HCT116 (cell line): ENCODE measurements around the gene TOX3. TPM values are rescaled to one million over a fixed set of nuclear protein-coding genes. Genes with fewer than 3 reads are reported as not detected.

Experiments
- ATAC-seq: fragments of 200-7000 bp; cut with Tn5 transposase; 2 replicates; pipeline ENCODE4 v1.9.1; 2020; ENCODE audit warnings: mild to moderate bottlenecking, moderate library complexity
- BruUV-seq: library from RNA; stranded (reverse); fragments of 400-500 nt; replicated peaks from 2 replicates; lab custom pipeline; 2021; lab: Mats Ljungman, UMichigan
- CTCF ChIA-PET: fragments of 300-600 bp; sonication (Branson Sonifier 250); formaldehyde crosslinking; loops from one replicate; lab custom pipeline; 2021; ENCODE audit warnings: antibody characterized with exemption; lab: Charles Lee
- POLR2A ChIA-PET: fragments of 300-600, 350-600 bp; sonication (Branson Sonifier 250); formaldehyde crosslinking; loops from one replicate; lab custom pipeline; 2021; ENCODE audit warnings: antibody characterized with exemption; lab: Charles Lee
- RAD21 ChIA-PET, 2 experiments: fragments of 300-600 bp; sonication (Branson Sonifier 250); formaldehyde crosslinking; loops; one replicate each; lab custom pipeline; 2023; ENCODE audit warnings: low total read pairs in 2 of 2; ENCODE audit not compliant: uncharacterized antibody in 2 of 2, unreplicated experiment in 2 of 2, low non-redundant PET in 1 of 2; lab: Charles Lee
- DNase-seq: peaks from one replicate; pipeline ENCODE4 v3.0.0-alpha.2; 2010; ENCODE audit warnings: low read depth, low spot score
- H2AFZ ChIP-seq: fragments of 200-600 bp; shearing (Covaris generic), sonication (generic); 2 replicates; pipeline ENCODE4 v1.6.1; 2017; ENCODE audit warnings: low read depth, mixed run types, mixed read lengths, antibody characterized with exemption, low read length; ENCODE audit not compliant: poor library complexity, severe bottlenecking
- H3K27ac ChIP-seq: 2 replicates; pipeline ENCODE4 v1.5.1; 2012; ENCODE audit warnings: low read depth, low read length
- H3K27me3 ChIP-seq: fragments of 200-600 bp; sonication (generic); 2 replicates; pipeline ENCODE4 v1.6.1; 2016; ENCODE audit warnings: mixed run types, low read length, mixed read lengths; ENCODE audit not compliant: insufficient read depth
- H3K36me3 ChIP-seq, 2 experiments: fragments of 200-500 bp in 1 of 2; fragments of 200-600 bp in 1 of 2; sonication (Bioruptor generic) in 1 of 2; sonication (generic) in 1 of 2; 2 replicates each; pipeline versions ENCODE4 v1.5.1 to v1.6.1; 2014 to 2016; ENCODE audit warnings: low read length in 2 of 2, inconsistent platforms in 1 of 2, mixed read lengths in 1 of 2, mixed run types in 1 of 2; ENCODE audit not compliant: insufficient read depth in 2 of 2, control insufficient read depth in 1 of 2
- H3K4me1 ChIP-seq, 2 experiments: fragments of 200-600 bp in 1 of 2; sonication (generic) in 1 of 2; 2 replicates each; pipeline versions ENCODE4 v1.5.1 to v1.6.1; 2012 to 2017; ENCODE audit warnings: low read length in 2 of 2, inconsistent platforms in 1 of 2, mild to moderate bottlenecking in 1 of 2, mixed read lengths in 1 of 2, mixed run types in 1 of 2, moderate library complexity in 1 of 2; ENCODE audit not compliant: insufficient read depth in 2 of 2, control insufficient read depth in 1 of 2
- H3K4me2 ChIP-seq: fragments of 200-600 bp; sonication (generic); 2 replicates; pipeline ENCODE4 v1.6.1; 2017; ENCODE audit warnings: mixed run types, low read length, mixed read lengths
- H3K4me3 ChIP-seq, 2 experiments: fragments of 200-600 bp in 1 of 2; sonication (generic) in 1 of 2; replicated peaks in 1 of 2; 2 replicates each; pipeline ENCODE4 v1.5.1; 2011 to 2016; ENCODE audit warnings: low read length in 2 of 2, control low read depth in 1 of 2, low read depth in 1 of 2, mild to moderate bottlenecking in 1 of 2, mixed read lengths in 1 of 2, mixed run types in 1 of 2
- H3K79me2 ChIP-seq: fragments of 200-600 bp; sonication (generic); 2 replicates; pipeline ENCODE4 v1.6.1; 2017; ENCODE audit warnings: mild to moderate bottlenecking, mixed run types, low read length, moderate library complexity, mixed read lengths; ENCODE audit not compliant: insufficient read depth
- H3K9ac ChIP-seq: fragments of 200-600 bp; sonication (generic); 2 replicates; pipeline ENCODE4 v1.6.1; 2016; ENCODE audit warnings: low read length, mixed read lengths
- H3K9me2 ChIP-seq: fragments of 200-600 bp; sonication (generic), shearing (Covaris generic); 2 replicates; pipeline ENCODE4 v1.6.1; 2017; ENCODE audit warnings: mixed run types, mild to moderate bottlenecking, moderate library complexity; ENCODE audit not compliant: insufficient read depth
- H3K9me3 ChIP-seq, 2 experiments: fragments of 200-500 bp in 1 of 2; fragments of 200-600 bp in 1 of 2; sonication (Bioruptor generic) in 1 of 2; sonication (generic) in 1 of 2; 2 replicates each; pipeline ENCODE4 v1.6.1; 2014 to 2017; ENCODE audit warnings: low read length in 2 of 2, mixed read lengths in 2 of 2, inconsistent platforms in 1 of 2, low read depth in 1 of 2, mild to moderate bottlenecking in 1 of 2, mixed run types in 1 of 2, moderate library complexity in 1 of 2; ENCODE audit not compliant: control insufficient read depth in 1 of 2, insufficient read depth in 1 of 2
- H4K20me1 ChIP-seq: fragments of 200-600 bp; sonication (generic), shearing (Covaris generic); 2 replicates; pipeline ENCODE4 v1.6.1; 2017; ENCODE audit warnings: mixed run types, mild to moderate bottlenecking, moderate library complexity; ENCODE audit not compliant: insufficient read depth
- CBX3 ChIP-seq: IDR thresholded peaks from 2 replicates; pipeline ENCODE4 v1.6.1; 2012; ENCODE audit warnings: low read depth
- CTCF ChIP-seq, 3 experiments: fragments of 200-600 bp in 1 of 3; sonication (generic) in 1 of 3; IDR thresholded peaks in 2 of 3; conservative IDR thresholded peaks in 1 of 3; 2 replicates each; pipeline ENCODE4 v1.5.1; 2012 to 2017; ENCODE audit warnings: low read depth in 2 of 3, low read length in 2 of 3, antibody characterized with exemption in 1 of 3, borderline replicate concordance in 1 of 3, control low read depth in 1 of 3, mild to moderate bottlenecking in 1 of 3, mixed read lengths in 1 of 3, mixed run types in 1 of 3, moderate library complexity in 1 of 3; ENCODE audit not compliant: insufficient read depth in 1 of 3
- EGR1 ChIP-seq: IDR thresholded peaks from 2 replicates; pipeline ENCODE4 v1.6.1; 2012; ENCODE audit warnings: low read depth
- EZH2 ChIP-seq: fragments of 200-600 bp; sonication (generic); IDR thresholded peaks from 2 replicates; pipeline ENCODE4 v1.6.1; 2017; ENCODE audit warnings: antibody characterized with exemption, mixed run types
- POLR2A ChIP-seq: IDR thresholded peaks from 2 replicates; pipeline ENCODE4 v1.7.0; 2011; ENCODE audit warnings: borderline replicate concordance; ENCODE audit not compliant: insufficient read depth, insufficient read length; ENCODE audit errors: extremely low read depth
- RAD21 ChIP-seq: IDR thresholded peaks from 2 replicates; pipeline ENCODE4 v1.6.1; 2012; ENCODE audit warnings: low read depth, mild to moderate bottlenecking
- REST ChIP-seq: IDR thresholded peaks from 2 replicates; pipeline ENCODE4 v1.6.1; 2012; ENCODE audit warnings: low read depth
- SRF ChIP-seq: IDR thresholded peaks from 2 replicates; pipeline ENCODE4 v1.6.1; 2012; ENCODE audit warnings: low read depth
- TCF7L2 ChIP-seq: IDR thresholded peaks from 2 replicates; pipeline ENCODE4 v1.7.0; 2011; ENCODE audit warnings: borderline replicate concordance, inconsistent platforms; ENCODE audit not compliant: insufficient read depth, insufficient read length; ENCODE audit errors: extremely low read depth
- YY1 ChIP-seq: IDR thresholded peaks from 2 replicates; pipeline ENCODE4 v1.6.1; 2011; ENCODE audit warnings: low read length, low read depth, moderate library complexity, mild to moderate bottlenecking; ENCODE audit not compliant: insufficient replicate concordance; ENCODE audit errors: extremely low read depth
- ZFX ChIP-seq: fragments of 450-650 bp; IDR thresholded peaks from 2 replicates; pipeline ENCODE4 v1.6.1; 2017
- ZNF274 ChIP-seq: fragments of 200-500 bp; sonication (Bioruptor generic); IDR thresholded peaks from 2 replicates; pipeline ENCODE4 v1.6.1; 2014; ENCODE audit warnings: mild to moderate bottlenecking, low read depth, low read length, inconsistent platforms
- intact Hi-C: fragments of 100-400 bp; cut with micrococcal nuclease; formaldehyde crosslinking; loops from 2 replicates; pipeline ENCODE4 v1.10.0; 2022
- total RNA-seq: library from RNA; stranded (reverse); gene quantifications from one replicate; pipeline ENCODE4 v1.2.1, GENCODE V29; 2021; ENCODE audit not compliant: unreplicated experiment
- TF ChIP-seq, protein P1 (sequence below): IDR thresholded peaks from 2 replicates; pipeline ENCODE4 v1.6.1; 2011; ENCODE audit warnings: mild to moderate bottlenecking, low read length, moderate library complexity; ENCODE audit not compliant: insufficient replicate concordance; ENCODE audit errors: extremely low read depth

Gene TOX3
- total RNA-seq, 1 experiment from 2014 or later: not detected

GRCh38 chr16:52470585-52470984 is 76.4 kb downstream of the TOX3 start:
- Histone ChIP-seq H3K27me3 (no peaks in the 10 kb centered on the region), H2AFZ (no peak overlapping the region), H3K36me3 (no peaks in the 10 kb centered on the region), H4K20me1 (no peaks in the 10 kb centered on the region), H3K9ac (no peak overlapping the region), H3K4me2 (no peak overlapping the region), H3K9me3 (peaks cover 4 to 6% of the 10 kb centered on the region in 2 experiments; a peak in 2 of 4 replicates), H3K9me2 (no peaks in the 10 kb centered on the region), H3K4me1 (no peaks in the 10 kb centered on the region), H3K79me2 (no peaks in the 10 kb centered on the region), H3K4me3 (no peak overlapping the region), H3K27ac (no peak overlapping the region)
- ChIA-PET RAD21 (no interaction called here), CTCF (no interaction called here), POLR2A (no interaction called here)
- TF ChIP-seq RAD21 (no peak), ZFX (no peak), TCF7L2 (no peak), ZNF274 (no peak), EZH2 (no peak)
- intact Hi-C loops: no loop called here
- DNase-seq (no peak), ATAC-seq (no peak)
- BruUV-seq: no TSS peak

- Histone ChIP-seq H3K4me3 (no peak overlapping the region), H3K4me2 (no peak overlapping the region), H2AFZ (no peak overlapping the region), H3K9ac (no peak overlapping the region), H3K79me2 (no peaks in the 10 kb centered on the region), H3K9me3 (peaks cover 4 to 6% of the 10 kb centered on the region in 2 experiments; a peak in 2 of 4 replicates), H3K27me3 (no peaks in the 10 kb centered on the region), H3K27ac (no peak overlapping the region), H3K36me3 (no peaks in the 10 kb centered on the region), H3K4me1 (no peaks in the 10 kb centered on the region), H4K20me1 (no peaks in the 10 kb centered on the region), H3K9me2 (no peaks in the 10 kb centered on the region)
- CTCF ChIA-PET: no interaction called here
- RAD21 ChIA-PET: no interaction called here
- intact Hi-C loops: no loop called here
- ATAC-seq (no peak), DNase-seq (no peak)
- POLR2A ChIA-PET: no interaction called here
- no TSS peak for BruUV-seq
- TF ChIP-seq CBX3 (no peak), REST (no peak), CTCF (IDR thresholded peaks at IDR 0.05 in 2 of 3, conservative IDR thresholded peaks at IDR 0.05 in 1 of 3; ENCODE audit: borderline replicate concordance in 1 of 3, insufficient read depth in 1 of 3, low read depth in 2 of 3, low read length in 2 of 3) (no peak), EZH2 (no peak), SRF (no peak), TCF7L2 (no peak), POLR2A (no peak), EGR1 (no peak), YY1 (no peak)
- TF ChIP-seq, protein P1, sequence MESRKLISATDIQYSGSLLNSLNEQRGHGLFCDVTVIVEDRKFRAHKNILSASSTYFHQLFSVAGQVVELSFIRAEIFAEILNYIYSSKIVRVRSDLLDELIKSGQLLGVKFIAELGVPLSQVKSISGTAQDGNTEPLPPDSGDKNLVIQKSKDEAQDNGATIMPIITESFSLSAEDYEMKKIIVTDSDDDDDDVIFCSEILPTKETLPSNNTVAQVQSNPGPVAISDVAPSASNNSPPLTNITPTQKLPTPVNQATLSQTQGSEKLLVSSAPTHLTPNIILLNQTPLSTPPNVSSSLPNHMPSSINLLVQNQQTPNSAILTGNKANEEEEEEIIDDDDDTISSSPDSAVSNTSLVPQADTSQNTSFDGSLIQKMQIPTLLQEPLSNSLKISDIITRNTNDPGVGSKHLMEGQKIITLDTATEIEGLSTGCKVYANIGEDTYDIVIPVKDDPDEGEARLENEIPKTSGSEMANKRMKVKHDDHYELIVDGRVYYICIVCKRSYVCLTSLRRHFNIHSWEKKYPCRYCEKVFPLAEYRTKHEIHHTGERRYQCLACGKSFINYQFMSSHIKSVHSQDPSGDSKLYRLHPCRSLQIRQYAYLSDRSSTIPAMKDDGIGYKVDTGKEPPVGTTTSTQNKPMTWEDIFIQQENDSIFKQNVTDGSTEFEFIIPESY: no peak
Measured at GRCh38 chr16:52469775-52470174, 77.2 kb downstream of the TOX3 start.
